OCI-LY1 (cell line): ENCODE measurements around the gene C3.

Source experiments
- H2AFZ ChIP-seq: fragments of 200-600 bp; sonication (generic), shearing (Covaris generic); 2 replicates; pipeline ENCODE4 v1.6.0; 2014; ENCODE audit warnings: antibody characterized with exemption, mild to moderate bottlenecking, low read length
- H3F3A ChIP-seq: fragments of 200-600 bp; sonication (generic), shearing (Covaris generic); 2 replicates; pipeline ENCODE4 v1.6.0; 2014; ENCODE audit warnings: mild to moderate bottlenecking, antibody characterized with exemption, low read length, moderate library complexity; ENCODE audit not compliant: insufficient read depth
- H3K27ac ChIP-seq: fragments of 200-600 bp; sonication (generic); 2 replicates; pipeline ENCODE4 v1.5.1; 2014; ENCODE audit warnings: low read length, mixed run types, mild to moderate bottlenecking, low read depth; ENCODE audit not compliant: poor library complexity, severe bottlenecking
- H3K27me3 ChIP-seq: fragments of 200-600 bp; sonication (generic); 2 replicates; pipeline ENCODE4 v1.6.0; 2014; ENCODE audit warnings: antibody characterized with exemption, mild to moderate bottlenecking, low read length, moderate library complexity; ENCODE audit not compliant: insufficient read depth
- H3K36me3 ChIP-seq: fragments of 200-600 bp; sonication (generic); 2 replicates; pipeline ENCODE4 v1.6.1; 2014; ENCODE audit warnings: mild to moderate bottlenecking, antibody characterized with exemption, low read length, moderate library complexity, mixed read lengths; ENCODE audit not compliant: insufficient read depth
- H3K4me1 ChIP-seq: fragments of 200-600 bp; sonication (generic); 2 replicates; pipeline ENCODE4 v1.5.1; 2014; ENCODE audit warnings: mild to moderate bottlenecking, low read length, moderate library complexity; ENCODE audit not compliant: insufficient read depth, severe bottlenecking
- H3K4me2 ChIP-seq: fragments of 200-600 bp; sonication (generic), shearing (Covaris generic); 2 replicates; pipeline ENCODE4 v1.6.1; 2014; ENCODE audit warnings: low read length
- H3K4me3 ChIP-seq: fragments of 200-600 bp; sonication (generic); 2 replicates; pipeline ENCODE4 v1.5.1; 2014; ENCODE audit warnings: low read length, low read depth, mild to moderate bottlenecking, mixed read lengths; ENCODE audit not compliant: poor library complexity, severe bottlenecking
- H3K79me2 ChIP-seq: fragments of 200-600 bp; shearing (Covaris generic); 2 replicates; pipeline ENCODE4 v1.6.1; 2016; ENCODE audit warnings: mixed run types, low read length, mixed read lengths; ENCODE audit not compliant: insufficient read depth
- H3K9ac ChIP-seq: fragments of 200-600 bp; sonication (generic), shearing (Covaris generic); 2 replicates; pipeline ENCODE4 v1.6.1; 2014; ENCODE audit warnings: mild to moderate bottlenecking, low read length, mixed read lengths
- H3K9me2 ChIP-seq: fragments of 200-600 bp; sonication (generic), shearing (Covaris generic); 2 replicates; pipeline ENCODE4 v1.6.1; 2014; ENCODE audit warnings: low read depth, mild to moderate bottlenecking, low read length, mixed read lengths
- H3K9me3 ChIP-seq: fragments of 200-600 bp; shearing (Covaris generic); 2 replicates; pipeline ENCODE4 v1.6.1; 2014; ENCODE audit warnings: low read length, mixed read lengths
- H4K20me1 ChIP-seq: fragments of 200-600 bp; sonication (generic), shearing (Covaris generic); 2 replicates; pipeline ENCODE4 v1.6.0; 2016; ENCODE audit warnings: mild to moderate bottlenecking, low read length; ENCODE audit not compliant: insufficient read depth
- CTCF ChIP-seq: fragments of 200-600 bp; sonication (generic), shearing (Covaris generic); IDR thresholded peaks from 2 replicates; pipeline ENCODE4 v1.5.1; 2017; ENCODE audit warnings: mild to moderate bottlenecking, antibody characterized with exemption, low read length, moderate library complexity, mixed read lengths
- EZH2 ChIP-seq: fragments of 200-600 bp; sonication (generic), shearing (Covaris generic); IDR thresholded peaks from 2 replicates; pipeline ENCODE4 v1.8.0; 2017; ENCODE audit warnings: borderline replicate concordance, mixed run types, mild to moderate bottlenecking, antibody characterized with exemption, low read length, moderate library complexity, mixed read lengths

Gene C3

GRCh38 chr19:6654347-6655310 is 65.8 kb downstream of the C3 start:
- Histone ChIP-seq H3K79me2 (no peaks in the 10 kb centered on the region), H3K9me2 (no peaks in the 10 kb centered on the region), H3K27ac (no peak overlapping the region), H3K9me3 (no peaks in the 10 kb centered on the region), H3K4me1 (no peaks in the 10 kb centered on the region), H3K27me3 (peaks cover 9% of the 10 kb centered on the region), H3K9ac (no peak overlapping the region), H3K4me3 (no peak overlapping the region), H3K4me2 (no peak overlapping the region), H3F3A (no peaks in the 10 kb centered on the region), H2AFZ (no peak overlapping the region), H3K36me3 (no peaks in the 10 kb centered on the region), H4K20me1 (no peaks in the 10 kb centered on the region)
- TF ChIP-seq CTCF: no peak
- no peak for TF ChIP-seq EZH2

GRCh38 chr19:6652805-6653094 is 67.7 kb downstream of the C3 start:
- no peaks in the 10 kb centered on the region for H4K20me1 ChIP-seq
- H3K27ac ChIP-seq: no peak overlapping the region
- TF ChIP-seq CTCF (no peak), EZH2 (no peak)
- no peaks in the 10 kb centered on the region for H3K9me2 ChIP-seq
- no peaks in the 10 kb centered on the region for H3F3A ChIP-seq
- H3K4me3 ChIP-seq: no peak overlapping the region
- no peak overlapping the region for H3K4me2 ChIP-seq
- H3K36me3 ChIP-seq: no peaks in the 10 kb centered on the region
- no peaks in the 10 kb centered on the region for H3K4me1 ChIP-seq
- H3K9ac ChIP-seq: no peak overlapping the region
- peaks cover 4% of the 10 kb centered on the region; the same call in 1 of the 2 replicates for H3K27me3 ChIP-seq
- H3K9me3 ChIP-seq: no peaks in the 10 kb centered on the region
- no peaks in the 10 kb centered on the region for H3K79me2 ChIP-seq
- H2AFZ ChIP-seq: no peak overlapping the region

GRCh38 chr19:6651965-6652804 is 68.3 kb downstream of the C3 start:
- TF ChIP-seq EZH2 (no peak), CTCF (no peak)

More at GRCh38 chr19:6651965-6652804, 68.3 kb downstream of the C3 start:
- H3K9me2 ChIP-seq: no peaks in the 10 kb centered on the region
- H3K4me3 ChIP-seq: no peak overlapping the region
- H3K79me2 ChIP-seq: no peaks in the 10 kb centered on the region
- H2AFZ ChIP-seq: no peak overlapping the region
- no peaks in the 10 kb centered on the region for H3K36me3 ChIP-seq
- H3K9ac ChIP-seq: no peak overlapping the region
- H3K4me1 ChIP-seq: no peaks in the 10 kb centered on the region
- peaks cover 4% of the 10 kb centered on the region; the same call in 1 of the 2 replicates for H3K27me3 ChIP-seq
- no peak overlapping the region for H3K4me2 ChIP-seq
- no peaks in the 10 kb centered on the region for H4K20me1 ChIP-seq
- no peaks in the 10 kb centered on the region for H3F3A ChIP-seq
- no peaks in the 10 kb centered on the region for H3K9me3 ChIP-seq
- no peak overlapping the region for H3K27ac ChIP-seq
